Smooth muscle cell (in vitro differentiated cells): ENCODE results near the gene ASIC2. TPM values are rescaled to one million over a fixed set of nuclear protein-coding genes. Genes with fewer than 3 reads are reported as not detected.

ENCODE experiments used
- DNase-seq: peaks from one replicate; lab custom pipeline; 2025; ENCODE audit not compliant: unreplicated experiment; lab: John Stamatoyannopoulos, UW
- H2AFZ ChIP-seq: fragments of 200-600 bp; sonication (generic); 2 replicates; pipeline ENCODE4 v1.6.0; 2016; ENCODE audit warnings: antibody characterized with exemption, low read depth, mild to moderate bottlenecking
- H3F3A ChIP-seq: fragments of 200-600 bp; sonication (generic); 2 replicates; pipeline ENCODE4 v1.6.0; 2017; ENCODE audit warnings: antibody characterized with exemption, low read depth
- H3K27ac ChIP-seq: fragments of 200-600 bp; sonication (generic); 2 replicates; pipeline ENCODE4 v1.5.1; 2016; ENCODE audit warnings: low read depth, mild to moderate bottlenecking
- H3K27me3 ChIP-seq: fragments of 200-600 bp; sonication (generic); 2 replicates; pipeline ENCODE4 v1.6.1; 2016; ENCODE audit warnings: low read depth, mild to moderate bottlenecking
- H3K36me3 ChIP-seq: fragments of 200-600 bp; sonication (generic); 2 replicates; pipeline ENCODE4 v1.5.1; 2016; ENCODE audit warnings: low read depth
- H3K4me1 ChIP-seq: fragments of 200-600 bp; sonication (generic); 2 replicates; pipeline ENCODE4 v1.5.1; 2016; ENCODE audit warnings: low read depth
- H3K4me2 ChIP-seq: fragments of 200-600 bp; sonication (generic); 2 replicates; pipeline ENCODE4 v1.6.0; 2016; ENCODE audit warnings: mild to moderate bottlenecking
- H3K4me3 ChIP-seq: fragments of 200-600 bp; sonication (generic); 2 replicates; pipeline ENCODE4 v1.5.1; 2016; ENCODE audit warnings: mild to moderate bottlenecking
- H3K79me2 ChIP-seq: fragments of 200-600 bp; sonication (generic); 2 replicates; pipeline ENCODE4 v1.6.0; 2016; ENCODE audit warnings: low read depth, mild to moderate bottlenecking
- H3K9ac ChIP-seq: fragments of 200-600 bp; sonication (generic); 2 replicates; pipeline ENCODE4 v1.6.0; 2016; ENCODE audit warnings: low read depth
- H3K9me3 ChIP-seq: fragments of 200-600 bp; sonication (generic); replicated peaks from 2 replicates; pipeline ENCODE4 v1.5.1; 2016; ENCODE audit warnings: low read depth
- H4K20me1 ChIP-seq: fragments of 200-600 bp; sonication (generic); 2 replicates; pipeline ENCODE4 v1.6.0; 2016; ENCODE audit warnings: low read depth
- WGBS: methylation state at CpG from one replicate; pipeline ENCODE4 v1.1.7; 2016; ENCODE audit warnings: low lambda C conversion rate; 5-methylcytosine and 5-hydroxymethylcytosine counted together
- polyA plus RNA-seq: library from polyadenylated mRNA; unstranded; fragments of >200 nt; fragmentation: Nextera tagmentation; extraction: Ambion mirVana; gene quantifications from 2 replicates; pipeline ENCODE4 v1.2.1, GENCODE V29; 2016
- total RNA-seq: library from RNA; depleted of rRNA; stranded (reverse); fragments of >200 nt; gene quantifications from 2 replicates; pipeline ENCODE4 v1.2.3, GENCODE V29; 2014
- TF ChIP-seq, protein P1 (sequence below): fragments of 200-600 bp; sonication (generic); IDR thresholded peaks from 2 replicates; pipeline ENCODE4 v1.5.1; 2017; ENCODE audit warnings: borderline replicate concordance, mild to moderate bottlenecking, antibody characterized with exemption; ENCODE audit not compliant: insufficient read depth, poor library complexity, severe bottlenecking

Gene ASIC2
- total and polyA plus RNA-seq, 2 experiments from 2014 or later = 0.18 to 0.23 TPM

DNA sequence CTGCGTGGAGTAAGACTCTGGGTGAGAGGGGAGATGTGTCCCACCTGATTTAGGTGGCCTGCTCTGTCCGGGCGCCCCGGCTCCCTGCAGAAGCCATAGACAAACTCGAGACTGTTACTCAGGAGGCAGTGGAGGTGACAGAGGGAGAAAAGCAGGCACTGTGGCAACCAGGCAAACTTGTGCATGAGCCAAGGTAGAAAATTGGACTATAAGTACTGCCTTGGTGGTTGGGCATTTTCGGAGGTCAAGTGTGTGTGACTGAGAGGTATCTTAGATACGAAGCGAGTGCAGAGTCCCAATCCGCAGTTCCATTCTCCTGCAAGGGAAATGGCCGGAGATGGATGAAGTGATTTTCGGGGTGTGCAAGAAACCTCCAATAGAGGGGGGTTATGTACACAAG lies 328.6 kb downstream of the ASIC2 start:
- TF ChIP-seq, protein P1, sequence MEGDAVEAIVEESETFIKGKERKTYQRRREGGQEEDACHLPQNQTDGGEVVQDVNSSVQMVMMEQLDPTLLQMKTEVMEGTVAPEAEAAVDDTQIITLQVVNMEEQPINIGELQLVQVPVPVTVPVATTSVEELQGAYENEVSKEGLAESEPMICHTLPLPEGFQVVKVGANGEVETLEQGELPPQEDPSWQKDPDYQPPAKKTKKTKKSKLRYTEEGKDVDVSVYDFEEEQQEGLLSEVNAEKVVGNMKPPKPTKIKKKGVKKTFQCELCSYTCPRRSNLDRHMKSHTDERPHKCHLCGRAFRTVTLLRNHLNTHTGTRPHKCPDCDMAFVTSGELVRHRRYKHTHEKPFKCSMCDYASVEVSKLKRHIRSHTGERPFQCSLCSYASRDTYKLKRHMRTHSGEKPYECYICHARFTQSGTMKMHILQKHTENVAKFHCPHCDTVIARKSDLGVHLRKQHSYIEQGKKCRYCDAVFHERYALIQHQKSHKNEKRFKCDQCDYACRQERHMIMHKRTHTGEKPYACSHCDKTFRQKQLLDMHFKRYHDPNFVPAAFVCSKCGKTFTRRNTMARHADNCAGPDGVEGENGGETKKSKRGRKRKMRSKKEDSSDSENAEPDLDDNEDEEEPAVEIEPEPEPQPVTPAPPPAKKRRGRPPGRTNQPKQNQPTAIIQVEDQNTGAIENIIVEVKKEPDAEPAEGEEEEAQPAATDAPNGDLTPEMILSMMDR = no peak
- no peaks in the 10 kb centered on the region for H3K4me1 ChIP-seq
- no peaks in the 10 kb centered on the region for H3F3A ChIP-seq
- no peaks in the 10 kb centered on the region for H3K9me3 ChIP-seq
- no peak overlapping the region for H2AFZ ChIP-seq
- WGBS = 93% methylated on average over 11 of the region's 11 CpGs
- H3K4me3 ChIP-seq = no peak overlapping the region
- no peaks in the 10 kb centered on the region for H3K36me3 ChIP-seq
- DNase-seq = no peak
- H3K79me2 ChIP-seq = no peaks in the 10 kb centered on the region
- H3K27ac ChIP-seq = no peak overlapping the region
- no peak overlapping the region for H3K4me2 ChIP-seq
- no peaks in the 10 kb centered on the region for H4K20me1 ChIP-seq
- no peaks in the 10 kb centered on the region for H3K27me3 ChIP-seq
- H3K9ac ChIP-seq = no peak overlapping the region
